HEK293 (cell line): ENCODE results near the gene ZKSCAN4.

Experiments used
- CTCF ChIA-PET: fragments of 350-600 bp; formaldehyde crosslinking; extraction: SDS; loops from one replicate; lab custom pipeline; 2021; ENCODE audit warnings: antibody characterized with exemption; lab: Yijun Ruan, JAX
- POLR2A ChIA-PET: fragments of 300-600 bp; formaldehyde crosslinking; extraction: SDS; loops from one replicate; lab custom pipeline; 2020; ENCODE audit warnings: antibody characterized with exemption, inconsistent platforms; lab: Yijun Ruan, JAX
- H3K27ac ChIP-seq: fragments of 200-500 bp; sonication (Bioruptor generic); 2 replicates; pipeline ENCODE4 v1.5.1; 2014; ENCODE audit warnings: low read depth, low read length, control low read depth, inconsistent platforms; ENCODE audit errors: extremely low read depth
- H3K36me3 ChIP-seq, 2 experiments: fragments of 200-500 bp in 1 of 2; sonication (Bioruptor generic) in 1 of 2; 1 replicate in 1 of 2; 2 replicates in 1 of 2; pipeline ENCODE4 v1.5.1; 2014 to 2017; ENCODE audit warnings: inconsistent platforms in 2 of 2, low read length in 2 of 2; ENCODE audit not compliant: control insufficient read depth in 2 of 2, insufficient read depth in 1 of 2
- H3K4me1 ChIP-seq: fragments of 200-500 bp; sonication (Bioruptor generic); 2 replicates; pipeline ENCODE4 v1.5.1; 2014; ENCODE audit warnings: mild to moderate bottlenecking, low read length, inconsistent platforms; ENCODE audit not compliant: control insufficient read depth, insufficient read depth
- H3K4me3 ChIP-seq: 2 replicates; pipeline ENCODE4 v1.5.1; 2011; ENCODE audit warnings: low read depth, mild to moderate bottlenecking, control low read depth, low read length, moderate library complexity
- H3K9me3 ChIP-seq: fragments of 200-500 bp; sonication (Bioruptor generic); 2 replicates; pipeline ENCODE4 v1.5.1; 2014; ENCODE audit warnings: low read depth, low read length, inconsistent platforms; ENCODE audit not compliant: control insufficient read depth, insufficient read depth
- GLI2 ChIP-seq: fragments of 450-650 bp; formaldehyde crosslinking; IDR thresholded peaks from 2 replicates; pipeline ENCODE4; 2017; ENCODE audit warnings: missing biosample characterization, missing genetic modification characterization, low read depth, borderline replicate concordance
- GLI4 ChIP-seq: fragments of 450-650 bp; formaldehyde crosslinking; IDR thresholded peaks from 2 replicates; pipeline ENCODE4 v1.5.1; 2016; ENCODE audit warnings: missing biosample characterization, missing genetic modification characterization
- SP3 ChIP-seq: fragments of 450-650 bp; formaldehyde crosslinking; IDR thresholded peaks from 2 replicates; pipeline ENCODE4 v1.5.1; 2016; ENCODE audit warnings: missing biosample characterization, missing genetic modification characterization
- ZFHX2 ChIP-seq: fragments of 450-650 bp; formaldehyde crosslinking; conservative IDR thresholded peaks from 2 replicates; pipeline ENCODE4 v1.5.1; 2016; ENCODE audit warnings: missing biosample characterization, missing genetic modification characterization
- ZIC2 ChIP-seq: fragments of 450-650 bp; formaldehyde crosslinking; IDR thresholded peaks from 2 replicates; pipeline ENCODE4 v1.5.1; 2016; ENCODE audit warnings: missing biosample characterization, missing genetic modification characterization
- ZNF174 ChIP-seq: fragments of 450-650 bp; formaldehyde crosslinking; IDR thresholded peaks from 2 replicates; pipeline ENCODE4 v1.5.0; 2017; ENCODE audit warnings: missing biosample characterization, mild to moderate bottlenecking, missing genetic modification characterization
- ZNF302 ChIP-seq: fragments of 450-650 bp; formaldehyde crosslinking; IDR thresholded peaks from 2 replicates; pipeline ENCODE4 v1.5.1; 2016; ENCODE audit warnings: missing biosample characterization, missing genetic modification characterization, low read depth
- ZNF354C ChIP-seq: fragments of 450-650 bp; formaldehyde crosslinking; IDR thresholded peaks from 2 replicates; pipeline ENCODE4 v1.5.1; 2016; ENCODE audit warnings: missing biosample characterization, missing genetic modification characterization, low read depth, borderline replicate concordance
- ZNF501 ChIP-seq: fragments of 450-650 bp; formaldehyde crosslinking; IDR thresholded peaks from 2 replicates; pipeline ENCODE4 v1.5.1; 2016; ENCODE audit warnings: missing biosample characterization, missing genetic modification characterization
- ZNF792 ChIP-seq: fragments of 450-650 bp; formaldehyde crosslinking; IDR thresholded peaks from 2 replicates; pipeline ENCODE4 v1.5.1; 2016; ENCODE audit warnings: missing biosample characterization, missing genetic modification characterization
- ZNF830 ChIP-seq: fragments of 450-650 bp; IDR thresholded peaks from 2 replicates; pipeline ENCODE4 v1.5.0; 2018; ENCODE audit warnings: missing biosample characterization, missing genetic modification characterization, low read depth, mild to moderate bottlenecking, moderate library complexity
- ZNF843 ChIP-seq: fragments of 450-650 bp; formaldehyde crosslinking; IDR thresholded peaks from 2 replicates; pipeline ENCODE4 v1.5.1; 2016; ENCODE audit warnings: missing biosample characterization, missing genetic modification characterization
- TF ChIP-seq, protein P1 (sequence below): fragments of 450-650 bp; formaldehyde crosslinking; conservative IDR thresholded peaks from 2 replicates; pipeline ENCODE4 v1.5.1; 2016; ENCODE audit warnings: low read depth, missing biosample characterization, missing genetic modification characterization
- TF ChIP-seq, protein P2 (sequence below): fragments of 450-650 bp; formaldehyde crosslinking; IDR thresholded peaks from 2 replicates; pipeline ENCODE4 v1.5.1; 2016; ENCODE audit warnings: missing biosample characterization, missing genetic modification characterization
- TF ChIP-seq, protein P3 (sequence below): fragments of 450-650 bp; formaldehyde crosslinking; IDR thresholded peaks from 2 replicates; pipeline ENCODE4 v1.5.1; 2016; ENCODE audit warnings: missing biosample characterization, missing genetic modification characterization
- TF ChIP-seq, protein P4 (sequence below): fragments of 450-650 bp; formaldehyde crosslinking; IDR thresholded peaks from 2 replicates; pipeline ENCODE4 v1.5.1; 2016; ENCODE audit warnings: missing biosample characterization, missing genetic modification characterization, borderline replicate concordance
- TF ChIP-seq, protein P5 (sequence below): fragments of 450-650 bp; formaldehyde crosslinking; IDR thresholded peaks from 2 replicates; pipeline ENCODE4 v1.5.1; 2016; ENCODE audit warnings: missing biosample characterization, missing genetic modification characterization, low read depth
- TF ChIP-seq, protein P6 (sequence below): fragments of 450-650 bp; formaldehyde crosslinking; IDR thresholded peaks from 2 replicates; pipeline ENCODE4 v1.5.1; 2017; ENCODE audit warnings: missing biosample characterization, missing genetic modification characterization

ZKSCAN4 gene

DNA sequence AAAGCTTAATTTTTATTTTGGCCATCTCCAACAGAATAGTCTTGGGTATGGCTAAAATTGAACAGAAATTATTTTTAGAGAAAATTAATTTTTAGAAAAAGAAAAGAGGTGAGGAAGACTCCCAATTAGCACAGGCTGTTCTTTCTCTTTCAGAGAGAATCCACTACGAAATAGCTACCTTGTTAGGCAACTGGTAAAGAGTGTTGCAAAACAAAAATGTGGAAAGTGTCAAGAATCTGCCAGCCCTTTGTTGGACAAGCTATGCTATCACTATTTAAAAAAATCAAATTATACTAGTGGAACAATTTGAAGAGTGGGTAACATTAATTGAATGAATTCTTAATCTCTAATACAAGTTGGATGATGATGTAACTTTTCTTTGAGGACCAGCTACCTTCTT, 46.2 kb downstream of the ZKSCAN4 start (continued):
- TF ChIP-seq ZNF174 (tag by site-specific recombination) = no peak
- TF ChIP-seq, protein P1, sequence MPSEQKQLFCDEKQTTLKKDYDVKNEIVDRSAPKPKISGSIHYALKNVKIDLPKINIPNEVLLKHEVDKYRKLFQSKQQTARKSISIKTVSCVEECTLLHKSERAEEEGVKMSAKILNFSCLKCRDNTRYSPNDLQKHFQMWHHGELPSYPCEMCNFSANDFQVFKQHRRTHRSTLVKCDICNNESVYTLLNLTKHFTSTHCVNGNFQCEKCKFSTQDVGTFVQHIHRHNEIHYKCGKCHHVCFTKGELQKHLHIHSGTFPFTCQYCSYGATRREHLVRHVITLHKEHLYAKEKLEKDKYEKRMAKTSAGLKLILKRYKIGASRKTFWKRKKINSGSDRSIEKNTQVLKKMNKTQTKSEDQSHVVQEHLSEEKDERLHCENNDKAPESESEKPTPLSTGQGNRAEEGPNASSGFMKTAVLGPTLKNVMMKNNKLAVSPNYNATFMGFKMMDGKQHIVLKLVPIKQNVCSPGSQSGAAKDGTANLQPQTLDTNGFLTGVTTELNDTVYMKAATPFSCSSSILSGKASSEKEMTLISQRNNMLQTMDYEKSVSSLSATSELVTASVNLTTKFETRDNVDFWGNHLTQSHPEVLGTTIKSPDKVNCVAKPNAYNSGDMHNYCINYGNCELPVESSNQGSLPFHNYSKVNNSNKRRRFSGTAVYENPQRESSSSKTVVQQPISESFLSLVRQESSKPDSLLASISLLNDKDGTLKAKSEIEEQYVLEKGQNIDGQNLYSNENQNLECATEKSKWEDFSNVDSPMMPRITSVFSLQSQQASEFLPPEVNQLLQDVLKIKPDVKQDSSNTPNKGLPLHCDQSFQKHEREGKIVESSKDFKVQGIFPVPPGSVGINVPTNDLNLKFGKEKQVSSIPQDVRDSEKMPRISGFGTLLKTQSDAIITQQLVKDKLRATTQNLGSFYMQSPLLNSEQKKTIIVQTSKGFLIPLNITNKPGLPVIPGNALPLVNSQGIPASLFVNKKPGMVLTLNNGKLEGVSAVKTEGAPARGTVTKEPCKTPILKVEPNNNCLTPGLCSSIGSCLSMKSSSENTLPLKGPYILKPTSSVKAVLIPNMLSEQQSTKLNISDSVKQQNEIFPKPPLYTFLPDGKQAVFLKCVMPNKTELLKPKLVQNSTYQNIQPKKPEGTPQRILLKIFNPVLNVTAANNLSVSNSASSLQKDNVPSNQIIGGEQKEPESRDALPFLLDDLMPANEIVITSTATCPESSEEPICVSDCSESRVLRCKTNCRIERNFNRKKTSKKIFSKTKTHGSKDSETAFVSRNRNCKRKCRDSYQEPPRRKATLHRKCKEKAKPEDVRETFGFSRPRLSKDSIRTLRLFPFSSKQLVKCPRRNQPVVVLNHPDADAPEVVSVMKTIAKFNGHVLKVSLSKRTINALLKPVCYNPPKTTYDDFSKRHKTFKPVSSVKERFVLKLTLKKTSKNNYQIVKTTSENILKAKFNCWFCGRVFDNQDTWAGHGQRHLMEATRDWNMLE = no peak
- TF ChIP-seq ZFHX2 (tag by site-specific recombination) = no peak
- TF ChIP-seq, protein P2, sequence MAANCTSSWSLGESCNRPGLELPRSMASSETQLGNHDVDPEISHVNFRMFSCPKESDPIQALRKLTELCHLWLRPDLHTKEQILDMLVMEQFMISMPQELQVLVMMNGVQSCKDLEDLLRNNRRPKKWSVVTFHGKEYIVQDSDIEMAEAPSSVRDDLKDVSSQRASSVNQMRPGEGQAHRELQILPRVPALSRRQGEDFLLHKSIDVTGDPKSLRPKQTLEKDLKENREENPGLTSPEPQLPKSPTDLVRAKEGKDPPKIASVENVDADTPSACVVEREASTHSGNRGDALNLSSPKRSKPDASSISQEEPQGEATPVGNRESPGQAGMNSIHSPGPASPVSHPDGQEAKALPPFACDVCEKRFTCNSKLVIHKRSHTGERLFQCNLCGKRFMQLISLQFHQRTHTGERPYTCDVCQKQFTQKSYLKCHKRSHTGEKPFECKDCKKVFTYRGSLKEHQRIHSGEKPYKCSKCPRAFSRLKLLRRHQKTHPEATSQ (tag by site-specific recombination) = no peak
- no peak for TF ChIP-seq ZNF843 (tag by site-specific recombination)
- no peak for TF ChIP-seq ZNF354C (tag by site-specific recombination)
- no peak for TF ChIP-seq ZNF830 (tag by site-specific recombination)
- TF ChIP-seq SP3 (tag by site-specific recombination) = no peak
- TF ChIP-seq, protein P3, sequence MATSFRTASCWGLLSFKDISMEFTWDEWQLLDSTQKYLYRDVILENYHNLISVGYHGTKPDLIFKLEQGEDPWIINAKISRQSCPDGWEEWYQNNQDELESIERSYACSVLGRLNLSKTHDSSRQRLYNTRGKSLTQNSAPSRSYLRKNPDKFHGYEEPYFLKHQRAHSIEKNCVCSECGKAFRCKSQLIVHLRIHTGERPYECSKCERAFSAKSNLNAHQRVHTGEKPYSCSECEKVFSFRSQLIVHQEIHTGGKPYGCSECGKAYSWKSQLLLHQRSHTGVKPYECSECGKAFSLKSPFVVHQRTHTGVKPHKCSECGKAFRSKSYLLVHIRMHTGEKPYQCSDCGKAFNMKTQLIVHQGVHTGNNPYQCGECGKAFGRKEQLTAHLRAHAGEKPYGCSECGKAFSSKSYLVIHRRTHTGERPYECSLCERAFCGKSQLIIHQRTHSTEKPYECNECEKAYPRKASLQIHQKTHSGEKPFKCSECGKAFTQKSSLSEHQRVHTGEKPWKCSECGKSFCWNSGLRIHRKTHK = no peak
- no peak for TF ChIP-seq GLI2 (tag by site-specific recombination)
- TF ChIP-seq GLI4 (tag by site-specific recombination) = no peak
- no peak for TF ChIP-seq ZNF501 (tag by site-specific recombination)

DNA sequence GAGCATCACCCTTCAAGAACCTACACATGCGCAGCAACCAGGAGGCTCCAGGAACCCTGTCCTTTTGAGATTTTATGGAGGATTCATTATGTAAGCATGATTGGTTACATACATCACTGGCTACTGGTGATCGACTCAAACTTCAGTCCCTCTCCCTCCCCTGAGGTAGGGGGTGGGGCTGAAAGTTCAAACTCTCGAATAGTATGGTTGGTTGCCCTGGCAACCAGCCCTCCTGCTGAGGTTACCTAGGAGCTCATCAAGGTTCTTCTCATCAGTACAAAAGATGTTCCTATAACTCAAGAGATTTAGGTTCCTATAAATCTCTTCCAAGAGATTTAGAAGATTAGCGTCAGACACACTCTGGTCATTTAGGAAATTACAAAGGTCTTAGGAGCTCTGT, 48.9 kb downstream of the ZKSCAN4 start:
- no peak overlapping the region for H3K27ac ChIP-seq
- no peak overlapping the region for H3K4me3 ChIP-seq
- no peaks in the 10 kb centered on the region for H3K9me3 ChIP-seq
- H3K36me3 ChIP-seq = no peaks in the 10 kb centered on the region
- no peaks in the 10 kb centered on the region for H3K4me1 ChIP-seq
- CTCF ChIA-PET = no interaction called here
- POLR2A ChIA-PET = interaction anchor here (1.4 kb wide), 1 partner anchor 47 kb away, joined by 3 read pairs; no protein-coding TSS in a partner anchor
- TF ChIP-seq ZIC2 (tag by site-specific recombination) = no peak
- no peak for TF ChIP-seq ZNF302 (tag by site-specific recombination)
- TF ChIP-seq ZNF792 (tag by site-specific recombination) = no peak
- TF ChIP-seq, protein P4, sequence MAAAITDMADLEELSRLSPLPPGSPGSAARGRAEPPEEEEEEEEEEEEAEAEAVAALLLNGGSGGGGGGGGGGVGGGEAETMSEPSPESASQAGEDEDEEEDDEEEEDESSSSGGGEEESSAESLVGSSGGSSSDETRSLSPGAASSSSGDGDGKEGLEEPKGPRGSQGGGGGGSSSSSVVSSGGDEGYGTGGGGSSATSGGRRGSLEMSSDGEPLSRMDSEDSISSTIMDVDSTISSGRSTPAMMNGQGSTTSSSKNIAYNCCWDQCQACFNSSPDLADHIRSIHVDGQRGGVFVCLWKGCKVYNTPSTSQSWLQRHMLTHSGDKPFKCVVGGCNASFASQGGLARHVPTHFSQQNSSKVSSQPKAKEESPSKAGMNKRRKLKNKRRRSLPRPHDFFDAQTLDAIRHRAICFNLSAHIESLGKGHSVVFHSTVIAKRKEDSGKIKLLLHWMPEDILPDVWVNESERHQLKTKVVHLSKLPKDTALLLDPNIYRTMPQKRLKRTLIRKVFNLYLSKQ (tag by site-specific recombination) = no peak
- TF ChIP-seq, protein P5, sequence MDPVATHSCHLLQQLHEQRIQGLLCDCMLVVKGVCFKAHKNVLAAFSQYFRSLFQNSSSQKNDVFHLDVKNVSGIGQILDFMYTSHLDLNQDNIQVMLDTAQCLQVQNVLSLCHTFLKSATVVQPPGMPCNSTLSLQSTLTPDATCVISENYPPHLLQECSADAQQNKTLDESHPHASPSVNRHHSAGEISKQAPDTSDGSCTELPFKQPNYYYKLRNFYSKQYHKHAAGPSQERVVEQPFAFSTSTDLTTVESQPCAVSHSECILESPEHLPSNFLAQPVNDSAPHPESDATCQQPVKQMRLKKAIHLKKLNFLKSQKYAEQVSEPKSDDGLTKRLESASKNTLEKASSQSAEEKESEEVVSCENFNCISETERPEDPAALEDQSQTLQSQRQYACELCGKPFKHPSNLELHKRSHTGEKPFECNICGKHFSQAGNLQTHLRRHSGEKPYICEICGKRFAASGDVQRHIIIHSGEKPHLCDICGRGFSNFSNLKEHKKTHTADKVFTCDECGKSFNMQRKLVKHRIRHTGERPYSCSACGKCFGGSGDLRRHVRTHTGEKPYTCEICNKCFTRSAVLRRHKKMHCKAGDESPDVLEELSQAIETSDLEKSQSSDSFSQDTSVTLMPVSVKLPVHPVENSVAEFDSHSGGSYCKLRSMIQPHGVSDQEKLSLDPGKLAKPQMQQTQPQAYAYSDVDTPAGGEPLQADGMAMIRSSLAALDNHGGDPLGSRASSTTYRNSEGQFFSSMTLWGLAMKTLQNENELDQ (tag by site-specific recombination) = no peak
- TF ChIP-seq, protein P6, sequence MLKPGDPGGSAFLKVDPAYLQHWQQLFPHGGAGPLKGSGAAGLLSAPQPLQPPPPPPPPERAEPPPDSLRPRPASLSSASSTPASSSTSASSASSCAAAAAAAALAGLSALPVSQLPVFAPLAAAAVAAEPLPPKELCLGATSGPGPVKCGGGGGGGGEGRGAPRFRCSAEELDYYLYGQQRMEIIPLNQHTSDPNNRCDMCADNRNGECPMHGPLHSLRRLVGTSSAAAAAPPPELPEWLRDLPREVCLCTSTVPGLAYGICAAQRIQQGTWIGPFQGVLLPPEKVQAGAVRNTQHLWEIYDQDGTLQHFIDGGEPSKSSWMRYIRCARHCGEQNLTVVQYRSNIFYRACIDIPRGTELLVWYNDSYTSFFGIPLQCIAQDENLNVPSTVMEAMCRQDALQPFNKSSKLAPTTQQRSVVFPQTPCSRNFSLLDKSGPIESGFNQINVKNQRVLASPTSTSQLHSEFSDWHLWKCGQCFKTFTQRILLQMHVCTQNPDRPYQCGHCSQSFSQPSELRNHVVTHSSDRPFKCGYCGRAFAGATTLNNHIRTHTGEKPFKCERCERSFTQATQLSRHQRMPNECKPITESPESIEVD (tag by site-specific recombination) = no peak
